Measurements from ENCODE around the gene CIAO1.
"Not testable (repeated sequence)": the region's sequence is repeated elsewhere in the genome, so short reads cannot be mapped to it uniquely, and the experiment has no call there.

CIAO1 gene

GRCh38 chr2:96287273-96287856 is 21.3 kb downstream of the CIAO1 start:
- no peak for DNase-seq

GRCh38 chr2:96291751-96292150 is 25.7 kb downstream of the CIAO1 start:
- no peak for DNase-seq

- not testable (repeated sequence) for DNase-seq
Measured at GRCh38 chr2:96294271-96294670, 28.2 kb downstream of the CIAO1 start.

- no peak for DNase-seq
Measured at GRCh38 chr2:96296925-96297324, 30.9 kb downstream of the CIAO1 start.

- no peak for DNase-seq
Measured at GRCh38 chr2:96301865-96302264, 35.8 kb downstream of the CIAO1 start.

- no peak for DNase-seq
Measured at GRCh38 chr2:96304606-96305005, 38.6 kb downstream of the CIAO1 start.

- DNase-seq: no peak
Measured at GRCh38 chr2:96305091-96305978, 39.3 kb downstream of the CIAO1 start, which contains the start of gene SNRNP200. Gene SNRNP200 (minus strand): TSS chr2:96305546. CDS start chr2:96305437, 109 bp downstream.

GRCh38 chr2:96305979-96306308 is 39.9 kb downstream of the CIAO1 start:
- DNase-seq: no peak

GRCh38 chr2:96306370-96306769 is 40.3 kb downstream of the CIAO1 start:
- DNase-seq: no peak

- DNase-seq: no peak
Measured at GRCh38 chr2:96308248-96308647, 42.2 kb downstream of the CIAO1 start.

GRCh38 chr2:96315005-96315399 is 49.0 kb downstream of the CIAO1 start:
- DNase-seq: no peak

GRCh38 chr2:96315400-96316071 is 49.5 kb downstream of the CIAO1 start:
- no peak for DNase-seq

GRCh38 chr2:96316999-96317398 is 51.0 kb downstream of the CIAO1 start:
- no peak for DNase-seq

- DNase-seq: no peak
Measured at GRCh38 chr2:96317584-96317997, 51.6 kb downstream of the CIAO1 start.

- no peak for DNase-seq
Measured at GRCh38 chr2:96318723-96319122, 52.7 kb downstream of the CIAO1 start.

GRCh38 chr2:96319396-96319795 is 53.4 kb downstream of the CIAO1 start:
- no peak for DNase-seq

GRCh38 chr2:96320326-96320725 is 54.3 kb downstream of the CIAO1 start:
- no peak for DNase-seq

- no peak for DNase-seq
Measured at GRCh38 chr2:96320728-96321622, 55.0 kb downstream of the CIAO1 start.
